K562 (cell line): ENCODE data around the gene ANXA10. TPM values are rescaled to one million over a fixed set of nuclear protein-coding genes. Genes with fewer than 3 reads are reported as not detected.

Experiments used
- ATAC-seq: fragments of 200-7000 bp; cut with Tn5 transposase; 3 replicates; pipeline ENCODE4 v1.9.1; 2020; ENCODE audit warnings: moderate library complexity
- BruUV-seq: library from RNA; stranded (reverse); fragments of 400-500 nt; replicated peaks from 2 replicates; lab custom pipeline; 2021; lab: Mats Ljungman, UMichigan
- CTCF ChIA-PET: fragments of 300-600 bp; formaldehyde crosslinking; extraction: SDS; loops from one replicate; lab custom pipeline; 2021; ENCODE audit warnings: low intra/inter-chr PET ratio; lab: Yijun Ruan, JAX
- POLR2A ChIA-PET: fragments of 300-600, 350-650 bp; sonication (Branson Sonifier 250); formaldehyde crosslinking; extraction: SDS; loops from one replicate; lab custom pipeline; 2021; ENCODE audit warnings: antibody characterized with exemption, inconsistent platforms; lab: Yijun Ruan, JAX
- DNase-seq, 4 experiments: peaks; one replicate each; pipeline versions ENCODE4 v3.0.0 to v3.0.0-alpha.2; 2011 to 2018; ENCODE audit warnings: low spot score in 3 of 4, mixed read lengths in 3 of 4; ENCODE audit errors: extremely low read depth in 1 of 4
- FAIRE-seq: peaks from 2 replicates; lab custom pipeline; 2011; peaks lifted over from hg19 to GRCh38; lab: Jason Lieb, UNC
- H2AFZ ChIP-seq: 2 replicates; pipeline ENCODE4 v1.6.0; 2011; ENCODE audit warnings: low read depth, low read length, control low read depth, inconsistent platforms
- H3K27ac ChIP-seq: fragments of 200-600 bp; 3 replicates; pipeline ENCODE4 v1.8.0; 2011; ENCODE audit warnings: low read depth, mild to moderate bottlenecking, control low read depth, inconsistent platforms, low read length, moderate library complexity, mixed read lengths; ENCODE audit errors: extremely low read depth
- H3K27me3 ChIP-seq, 2 experiments: fragments of 300-600 bp in 1 of 2; 2 replicates in 1 of 2; 3 replicates in 1 of 2; pipeline versions ENCODE4 v1.6.0 to v1.8.0; 2011; ENCODE audit warnings: inconsistent platforms in 2 of 2, low read length in 2 of 2, mild to moderate bottlenecking in 1 of 2, mixed read lengths in 1 of 2, moderate library complexity in 1 of 2; ENCODE audit not compliant: control insufficient read depth in 2 of 2, insufficient read depth in 2 of 2
- H3K36me3 ChIP-seq: fragments of 300-600 bp; 3 replicates; pipeline ENCODE4 v1.8.0; 2011; ENCODE audit warnings: mild to moderate bottlenecking, low read length, inconsistent platforms; ENCODE audit not compliant: control insufficient read depth, insufficient read depth
- H3K4me1 ChIP-seq, 2 experiments: fragments of 200-600 bp in 1 of 2; replicated peaks in 1 of 2; 2 replicates in 1 of 2; 3 replicates in 1 of 2; pipeline versions ENCODE4 v1.5.1 to v1.8.0; 2011; ENCODE audit warnings: inconsistent platforms in 2 of 2, low read length in 2 of 2, mild to moderate bottlenecking in 1 of 2, mixed read lengths in 1 of 2, moderate library complexity in 1 of 2; ENCODE audit not compliant: control insufficient read depth in 2 of 2, insufficient read depth in 2 of 2
- H3K4me2 ChIP-seq: 2 replicates; pipeline ENCODE4 v1.6.1; 2011; ENCODE audit warnings: low read length, control low read depth, inconsistent platforms, mixed read lengths; ENCODE audit not compliant: insufficient read depth
- H3K4me3 ChIP-seq: fragments of 200-600 bp; sonication (generic), shearing (Covaris generic); 2 replicates; pipeline ENCODE4 v1.5.1; 2016; ENCODE audit warnings: control low read depth, inconsistent platforms
- H3K79me2 ChIP-seq: fragments of 200-600 bp; 3 replicates; pipeline ENCODE4 v1.8.0; 2011; ENCODE audit warnings: low read length, inconsistent platforms; ENCODE audit not compliant: control insufficient read depth, insufficient read depth
- H3K9ac ChIP-seq, 2 experiments: 2 replicates each; pipeline versions ENCODE4 v1.6.0 to v1.6.1; 2011; ENCODE audit warnings: low read depth in 2 of 2, low read length in 2 of 2, control low read depth in 1 of 2, inconsistent platforms in 1 of 2, mild to moderate bottlenecking in 1 of 2, mixed read lengths in 1 of 2; ENCODE audit not compliant: insufficient read depth in 1 of 2
- H3K9me1 ChIP-seq: one replicate; pipeline ENCODE4 v1.6.0; 2011; ENCODE audit warnings: inconsistent platforms, mild to moderate bottlenecking, low read length, moderate library complexity; ENCODE audit not compliant: control insufficient read depth, insufficient read depth
- H3K9me3 ChIP-seq: replicated peaks from 2 replicates; pipeline ENCODE4 v1.5.1; 2011; ENCODE audit warnings: low read depth, low read length, inconsistent platforms; ENCODE audit not compliant: control insufficient read depth, insufficient read depth
- H4K20me1 ChIP-seq: replicated peaks from 2 replicates; pipeline ENCODE4 v1.6.1; 2011; ENCODE audit warnings: low read length, inconsistent platforms, mixed read lengths; ENCODE audit not compliant: control insufficient read depth, insufficient read depth
- ARID3B ChIP-seq: fragments of 250-450 bp; sonication (Bioruptor Pico); IDR thresholded peaks from 2 replicates; pipeline ENCODE4 v1.4.0; 2020; ENCODE audit warnings: borderline replicate concordance
- DMBX1 ChIP-seq: fragments of 250-450 bp; sonication (Bioruptor Pico); IDR thresholded peaks from 2 replicates; pipeline ENCODE4 v1.8.0; 2022; ENCODE audit warnings: inconsistent platforms, mild to moderate bottlenecking, moderate library complexity, borderline replicate concordance
- KLF13 ChIP-seq: fragments of 450-650 bp; IDR thresholded peaks from 2 replicates; pipeline ENCODE4 v1.6.1; 2016; ENCODE audit warnings: missing genetic modification characterization, low read depth, mild to moderate bottlenecking, missing compliant biosample characterization, moderate library complexity, borderline replicate concordance
- NR3C1 ChIP-seq: sonication (generic); formaldehyde crosslinking; IDR thresholded peaks from 2 replicates; pipeline ENCODE4 v1.8.1; 2022; ENCODE audit warnings: missing genetic modification reagents
- SMAD2 ChIP-seq: fragments of 150-350 bp; IDR thresholded peaks from 2 replicates; pipeline ENCODE4 v1.6.1; 2014; ENCODE audit warnings: low read depth, mild to moderate bottlenecking, low read length
- WGBS: fragments of 100-300 bp; shearing (Covaris generic); methylation state at CpG from one replicate; pipeline ENCODE4 v1.1.6; 2016; ENCODE audit warnings: low coverage, mixed read lengths; ENCODE audit not compliant: insufficient coverage; ENCODE audit errors: missing lambda C conversion rate; 5-methylcytosine and 5-hydroxymethylcytosine counted together
- in situ Hi-C: fragments of 300-500 bp; cut with MboI; formaldehyde crosslinking; loops from 4 replicates; pipeline ENCODE4 v1.15.0; 2018; ENCODE audit warnings: inconsistent platforms, mixed read lengths
- intact Hi-C: fragments of 100-400 bp; cut with micrococcal nuclease; formaldehyde crosslinking; loops from 2 replicates; pipeline ENCODE4 v1.14.2; 2022
- polyA plus RNA-seq, 8 experiments: library from polyadenylated mRNA; depleted of rRNA in 4 of 8; stranded (reverse) in 5 of 8; unstranded in 3 of 8; fragments of >200 nt; fragmentation: Nextera tagmentation in 2 of 8; fragmentation: Illumina TruSeq in 1 of 8; extraction: Ambion mirVana in 2 of 8; extraction: Trizol in 1 of 8; gene quantifications; 2 replicates each; pipeline versions ENCODE4 v1.2.1 to v1.2.3, GENCODE V29; 2011 to 2014; ENCODE audit warnings: inconsistent platforms in 1 of 8, missing spikeins in 1 of 8
- total RNA-seq, 7 experiments: library from RNA; depleted of rRNA in 6 of 7; stranded (reverse); fragments of >200 nt in 6 of 7; fragmentation: Illumina TruSeq in 2 of 7; extraction: Trizol in 2 of 7; gene quantifications; 2 replicates each; pipeline versions ENCODE4 v1.2.1 to v1.2.3, GENCODE V29; 2011 to 2021; ENCODE audit warnings: low replicate concordance in 1 of 7

Gene ANXA10
- total and polyA plus RNA-seq, 9 of the 15 experiments (the other 6 are each of a cell fraction or from before 2014, with no cell fraction given): not detected

- H3K27me3 ChIP-seq: no peaks in the 10 kb centered on the region
- 0% methylated on average over 1 of the region's 1 CpG for WGBS
- in situ Hi-C loops: no loop called here
These were observed 25.8 kb downstream of the ANXA10 start for GRCh38 chr4:168118116-168118655.

GRCh38 chr4:168119100-168119499 is 26.8 kb downstream of the ANXA10 start:
- ATAC-seq (no peak), FAIRE-seq (no peak), DNase-seq (no peak)
- ChIA-PET POLR2A (no interaction called here), CTCF (no interaction called here)
- 0% methylated on average over 1 of the region's 1 CpG for WGBS
- no peaks in the 10 kb centered on the region for H3K9me3 ChIP-seq
- in situ Hi-C loops: no loop called here
- no peaks in the 10 kb centered on the region for H3K9me1 ChIP-seq
- H3K9ac ChIP-seq: no peak overlapping the region
- H3K27ac ChIP-seq: no peak overlapping the region
- no peaks in the 10 kb centered on the region for H3K79me2 ChIP-seq
- H3K36me3 ChIP-seq: no peaks in the 10 kb centered on the region
- TF ChIP-seq SMAD2 (no peak), ARID3B (CRISPR knock-in tag) (no peak), DMBX1 (CRISPR knock-in tag) (no peak)
- no peaks in the 10 kb centered on the region for H3K4me1 ChIP-seq
- intact Hi-C loops: no loop called here
- H3K27me3 ChIP-seq: no peaks in the 10 kb centered on the region
- no TSS peak for BruUV-seq
- H4K20me1 ChIP-seq: no peaks in the 10 kb centered on the region
- H2AFZ ChIP-seq: no peak overlapping the region
- no peak overlapping the region for H3K4me3 ChIP-seq
- no peak overlapping the region for H3K4me2 ChIP-seq

More at GRCh38 chr4:168118116-168118655, 25.8 kb downstream of the ANXA10 start:
- Histone ChIP-seq H3K27ac (no peak overlapping the region), H4K20me1 (no peaks in the 10 kb centered on the region), H2AFZ (no peak overlapping the region), H3K4me2 (no peak overlapping the region), H3K36me3 (no peaks in the 10 kb centered on the region), H3K79me2 (no peaks in the 10 kb centered on the region)
- FAIRE-seq: no peak
- TF ChIP-seq NR3C1 (CRISPR knock-in tag): no peak
- TF ChIP-seq KLF13 (tag): no peak
- TF ChIP-seq, all 486 proteins: peak for 0
- no TSS peak for BruUV-seq
- ChIA-PET POLR2A (no interaction called here), CTCF (no interaction called here)
- Histone ChIP-seq H3K4me3 (no peak overlapping the region), H3K9me3 (no peaks in the 10 kb centered on the region), H3K4me1 (no peaks in the 10 kb centered on the region), H3K9ac (no peak overlapping the region), H3K9me1 (no peaks in the 10 kb centered on the region)
- DNase-seq (no peak), ATAC-seq (no peak)
- intact Hi-C loops: no loop called here
